Measurements from ENCODE around the gene GNAQ.

- no peak for TF ChIP-seq CTCF (IDR thresholded peaks at IDR 0.05; ENCODE audit: poor library complexity)
- TF ChIP-seq EZH2 (IDR thresholded peaks at IDR 0.05; ENCODE audit: borderline replicate concordance), result no peak
- TF ChIP-seq EZH2phosphoT487 (IDR thresholded peaks at IDR 0.05; ENCODE audit: low read depth, severe bottlenecking, unreplicated experiment), result no peak
These were observed 70.1 kb downstream of the GNAQ start for GRCh38 chr9:77961541-77961940.
